A549 treated with Hydrocortisone at 1 μM for 4 hours (cell line): ENCODE results near the gene STARD5. TPM values are rescaled to one million over a fixed set of nuclear protein-coding genes. Genes with fewer than 3 reads are reported as not detected.

Experiments used
- total RNA-seq: library from RNA; stranded (reverse); fragments of 200-300 nt; extraction: Qiagen RNA extraction; gene quantifications from 5 replicates; pipeline ENCODE4 v1.2.3, GENCODE V29; 2022

STARD5 gene
- 1.1 to 2.1 TPM (median 1.8 TPM) in 5 replicates for total RNA-seq

DNA sequence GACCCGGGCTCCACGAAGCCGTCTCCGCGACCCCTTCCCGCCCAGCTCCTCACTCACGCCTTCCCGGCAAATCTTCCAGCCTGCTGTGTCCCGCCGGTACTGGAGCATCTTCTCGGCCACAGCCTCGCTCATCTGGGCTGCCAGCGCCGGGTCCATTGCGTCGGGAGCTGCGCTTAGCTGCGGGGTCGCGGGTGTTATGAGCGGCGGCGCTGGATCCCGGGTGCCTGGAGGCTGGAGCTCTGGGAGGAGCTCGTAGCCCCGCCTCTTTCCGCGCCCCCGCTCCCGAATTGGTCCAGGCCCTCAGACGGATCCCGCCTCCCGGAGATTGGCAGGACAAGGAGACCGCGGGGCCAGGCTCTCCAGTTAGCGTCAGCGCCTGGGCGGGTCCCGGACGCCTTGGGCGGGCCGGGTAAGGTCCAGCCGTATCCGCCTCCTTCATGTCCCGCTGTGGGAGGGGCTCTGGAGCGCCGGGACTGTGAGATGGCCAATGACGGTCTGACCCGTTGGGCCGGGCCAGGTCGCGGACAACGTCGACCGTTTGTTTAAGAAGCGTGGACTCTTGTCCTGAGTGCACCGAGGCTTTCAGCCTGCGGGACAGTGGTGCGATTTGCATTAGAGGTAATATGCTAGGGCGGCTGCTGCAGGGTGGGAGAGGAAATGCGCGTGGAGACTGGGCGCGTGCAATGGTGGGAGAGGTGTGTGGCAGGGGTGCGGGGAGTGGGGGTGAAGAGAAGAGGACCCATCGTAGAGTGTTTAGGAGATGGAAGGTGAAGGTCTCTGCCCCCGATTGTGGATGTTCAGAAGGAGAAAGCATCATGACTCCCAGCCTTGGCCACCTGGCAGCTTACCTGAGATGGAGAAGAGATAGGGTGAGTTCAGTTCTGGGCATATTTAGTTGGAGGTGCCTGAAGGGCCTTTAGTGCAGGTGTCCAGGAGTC lies at the start of gene STARD5:
STARD5 (minus strand) TSS at position 198 of the 938 bp plus-strand sequence; CDS start at position 156, 42 bp downstream.

Other genes with a start within 250 kb of the STARD5 start
- gene CFAP161, start 189.9 kb downstream of the STARD5 start, total RNA-seq: not detected in 5 replicates
- 0.03 TPM in 1 of 5 replicates, not detected in the others for gene IL16, start 127.3 kb downstream of the STARD5 start, total RNA-seq
- not detected in 5 replicates for gene TMC3, start 50.1 kb upstream of the STARD5 start, total RNA-seq